ENCODE data around the gene PGA5. TPM values are rescaled to one million over a fixed set of nuclear protein-coding genes. Genes with fewer than 3 reads are reported as not detected.

PGA5 gene
- total RNA-seq, 1 donor from 2014 or later, result not detected

DNA sequence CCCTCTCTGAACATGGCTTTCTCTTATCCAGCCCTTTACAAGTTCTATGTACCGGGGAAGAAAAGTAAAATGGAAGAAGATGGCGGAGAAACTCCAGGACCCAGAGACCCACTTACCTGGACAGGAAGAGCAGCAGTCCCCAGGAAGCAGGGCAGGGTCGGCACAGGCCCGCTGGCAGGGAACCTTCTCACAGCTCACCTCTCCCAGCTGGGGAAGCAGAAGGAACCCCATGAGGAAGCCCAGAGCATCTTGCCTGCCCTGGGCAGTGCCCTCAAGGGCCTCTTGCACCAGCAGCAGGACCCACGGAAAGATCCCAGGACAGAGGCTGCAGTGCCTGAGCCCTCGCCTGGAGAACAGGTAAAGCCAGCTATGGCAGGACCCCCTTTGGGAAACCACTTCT lies 23.4 kb downstream of the PGA5 start:
- no peak overlapping the region for H3K4me3 ChIP-seq
- H3K9me3 ChIP-seq (replicated peaks), result no peaks in the 10 kb centered on the region
- H3K4me1 ChIP-seq, result no peaks in the 10 kb centered on the region
- no peaks in the 10 kb centered on the region for H3K27me3 ChIP-seq (ENCODE audit: low read depth)
- no peaks in the 10 kb centered on the region for H3K36me3 ChIP-seq
- intact Hi-C loops (cut with micrococcal nuclease), result no loop called here
- DNase-seq, result no peak
- TF ChIP-seq, protein P1, sequence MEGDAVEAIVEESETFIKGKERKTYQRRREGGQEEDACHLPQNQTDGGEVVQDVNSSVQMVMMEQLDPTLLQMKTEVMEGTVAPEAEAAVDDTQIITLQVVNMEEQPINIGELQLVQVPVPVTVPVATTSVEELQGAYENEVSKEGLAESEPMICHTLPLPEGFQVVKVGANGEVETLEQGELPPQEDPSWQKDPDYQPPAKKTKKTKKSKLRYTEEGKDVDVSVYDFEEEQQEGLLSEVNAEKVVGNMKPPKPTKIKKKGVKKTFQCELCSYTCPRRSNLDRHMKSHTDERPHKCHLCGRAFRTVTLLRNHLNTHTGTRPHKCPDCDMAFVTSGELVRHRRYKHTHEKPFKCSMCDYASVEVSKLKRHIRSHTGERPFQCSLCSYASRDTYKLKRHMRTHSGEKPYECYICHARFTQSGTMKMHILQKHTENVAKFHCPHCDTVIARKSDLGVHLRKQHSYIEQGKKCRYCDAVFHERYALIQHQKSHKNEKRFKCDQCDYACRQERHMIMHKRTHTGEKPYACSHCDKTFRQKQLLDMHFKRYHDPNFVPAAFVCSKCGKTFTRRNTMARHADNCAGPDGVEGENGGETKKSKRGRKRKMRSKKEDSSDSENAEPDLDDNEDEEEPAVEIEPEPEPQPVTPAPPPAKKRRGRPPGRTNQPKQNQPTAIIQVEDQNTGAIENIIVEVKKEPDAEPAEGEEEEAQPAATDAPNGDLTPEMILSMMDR (IDR thresholded peaks at IDR 0.05; ENCODE audit: borderline replicate concordance), result no peak
- no peak overlapping the region for H3K27ac ChIP-seq (replicated peaks)

DNA sequence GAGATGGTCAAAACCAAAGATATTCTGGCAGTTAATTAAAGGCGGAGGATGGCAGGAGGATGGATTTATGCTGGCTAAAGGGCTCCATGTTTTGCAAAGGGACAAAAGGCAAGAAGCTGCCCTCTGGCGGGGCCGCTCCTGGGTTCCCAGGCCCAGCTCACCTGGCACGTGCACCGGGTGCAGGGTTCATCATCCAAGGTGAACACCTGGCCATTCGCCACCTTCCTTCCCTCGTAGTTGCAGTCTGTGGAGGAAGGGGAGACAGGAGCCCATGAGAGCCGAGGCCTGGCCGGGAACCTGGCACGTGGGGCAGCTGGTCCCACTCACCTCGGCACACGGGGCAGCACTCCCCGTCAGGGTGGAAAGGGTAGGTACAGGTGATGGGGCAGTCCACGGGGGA lies 23.8 kb downstream of the PGA5 start:
- TF ChIP-seq, protein P1 (IDR thresholded peaks at IDR 0.05; ENCODE audit: borderline replicate concordance), result no peak
- Histone ChIP-seq H3K27me3 (ENCODE audit: low read depth) (no peaks in the 10 kb centered on the region), H3K4me3 (no peak overlapping the region), H3K36me3 (no peaks in the 10 kb centered on the region), H3K27ac (replicated peaks) (no peak overlapping the region), H3K4me1 (no peaks in the 10 kb centered on the region), H3K9me3 (replicated peaks) (no peaks in the 10 kb centered on the region)
- intact Hi-C loops (cut with micrococcal nuclease), result no loop called here
- no peak for DNase-seq

DNA sequence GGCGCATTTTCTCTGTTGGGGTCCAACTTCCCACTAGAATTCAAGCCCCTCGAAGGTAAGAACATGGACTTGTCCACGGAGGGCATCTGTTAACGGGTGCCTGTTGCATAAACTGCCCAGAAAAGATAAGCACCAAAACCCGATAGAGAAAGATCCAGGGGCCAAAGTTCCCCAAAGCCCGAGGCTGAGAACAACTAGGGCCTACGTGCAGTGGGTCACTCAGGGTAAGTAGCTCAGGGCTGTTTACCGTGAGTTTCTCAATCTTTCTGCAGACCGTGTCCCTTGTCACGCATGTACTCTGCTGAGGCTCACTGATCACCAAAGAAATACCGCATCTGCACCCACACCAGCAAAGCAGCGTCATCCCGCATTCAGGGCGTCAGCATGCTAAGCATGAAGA lies 24.4 kb downstream of the PGA5 start:
- Histone ChIP-seq H3K4me1 (no peaks in the 10 kb centered on the region), H3K36me3 (no peaks in the 10 kb centered on the region), H3K27ac (replicated peaks) (no peak overlapping the region), H3K9me3 (replicated peaks) (no peaks in the 10 kb centered on the region), H3K27me3 (ENCODE audit: low read depth) (no peaks in the 10 kb centered on the region), H3K4me3 (no peak overlapping the region)
- intact Hi-C loops (cut with micrococcal nuclease), result no loop called here
- DNase-seq, result no peak
- TF ChIP-seq, protein P1 (IDR thresholded peaks at IDR 0.05; ENCODE audit: borderline replicate concordance), result no peak

DNA sequence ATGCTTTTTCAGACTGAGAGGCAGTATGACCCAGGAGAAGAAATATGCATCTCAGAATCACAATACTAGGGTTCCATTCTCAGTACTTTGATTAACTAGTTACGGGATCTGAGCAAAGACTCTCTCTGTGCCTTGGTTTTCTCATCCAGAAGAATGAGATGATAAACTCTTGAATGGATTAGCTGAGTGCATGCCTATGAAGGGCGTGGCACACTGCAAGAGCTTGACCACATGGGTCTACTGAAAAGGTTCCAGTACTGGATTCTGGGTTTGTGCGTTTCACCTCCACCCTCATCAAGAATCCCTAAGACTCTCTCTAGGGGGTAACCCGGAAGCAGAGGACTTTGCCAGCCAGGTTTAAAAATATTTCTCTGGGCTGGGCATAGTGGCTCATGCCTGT lies 25.6 kb downstream of the PGA5 start:
- intact Hi-C loops (cut with micrococcal nuclease), result no loop called here
- H3K36me3 ChIP-seq, result no peaks in the 10 kb centered on the region
- H3K27ac ChIP-seq (replicated peaks), result no peak overlapping the region
- TF ChIP-seq, protein P1 (IDR thresholded peaks at IDR 0.05; ENCODE audit: borderline replicate concordance), result no peak
- H3K27me3 ChIP-seq (ENCODE audit: low read depth), result no peaks in the 10 kb centered on the region
- H3K4me3 ChIP-seq, result no peak overlapping the region
- H3K4me1 ChIP-seq, result no peaks in the 10 kb centered on the region
- H3K9me3 ChIP-seq (replicated peaks), result no peaks in the 10 kb centered on the region
- DNase-seq, result no peak

DNA sequence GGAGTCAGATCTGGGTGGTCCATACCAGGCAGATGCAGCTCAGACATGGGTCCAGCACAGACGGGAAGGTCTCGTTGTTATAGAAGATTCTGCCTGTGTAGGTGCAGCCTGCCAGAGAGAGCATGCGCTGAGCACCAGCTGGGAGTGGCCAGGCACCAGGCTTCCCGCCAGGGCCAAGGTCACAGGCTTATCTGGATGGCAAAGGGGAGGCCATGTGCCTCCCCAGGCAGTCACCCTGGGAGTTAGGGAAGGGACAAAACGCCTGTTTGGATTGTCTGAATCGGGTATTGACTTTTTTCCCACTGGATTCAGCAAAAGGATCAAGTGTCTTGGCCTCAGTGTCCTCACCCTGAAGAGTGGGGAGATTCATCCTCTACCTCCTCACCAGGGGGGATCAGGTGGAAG lies 26.5 kb downstream of the PGA5 start:
- TF ChIP-seq, protein P1 (IDR thresholded peaks at IDR 0.05; ENCODE audit: borderline replicate concordance), result no peak
- no peaks in the 10 kb centered on the region for H3K4me1 ChIP-seq
- no peak for DNase-seq
- no peak overlapping the region for H3K27ac ChIP-seq (replicated peaks)
- intact Hi-C loops (cut with micrococcal nuclease), result no loop called here
- no peaks in the 10 kb centered on the region for H3K36me3 ChIP-seq
- no peak overlapping the region for H3K4me3 ChIP-seq
- no peaks in the 10 kb centered on the region for H3K27me3 ChIP-seq (ENCODE audit: low read depth)
- no peaks in the 10 kb centered on the region for H3K9me3 ChIP-seq (replicated peaks)

Measured in left ventricle myocardium inferior (tissue), 1 donor.